Measurements from ENCODE around the gene PRAC2.

The PRAC2 gene

GRCh38 chr17:48717367-48718226 lies 5.4 kb upstream of the PRAC2 start:
- no peak overlapping the region for H3K4me3 ChIP-seq (replicated peaks; ENCODE audit: low read depth, low read length)
- TF ChIP-seq CTCF (IDR thresholded peaks at IDR 0.05; ENCODE audit: low read depth, low read length, missing control alignments): no peak
- no peak for DNase-seq (ENCODE audit: extremely low read depth, low read depth)

GRCh38 chr17:48718227-48718760 lies 4.7 kb upstream of the PRAC2 start:
- DNase-seq (ENCODE audit: extremely low read depth, low read depth): no peak
- no peak for TF ChIP-seq CTCF (IDR thresholded peaks at IDR 0.05; ENCODE audit: low read depth, low read length, missing control alignments)
- H3K4me3 ChIP-seq (replicated peaks; ENCODE audit: low read depth, low read length): peak overlapping the region; percentile 25; the same call in 1 of the 2 replicates

GRCh38 chr17:48718761-48719641 lies 4.0 kb upstream of the PRAC2 start:
- H3K4me3 ChIP-seq (replicated peaks; ENCODE audit: low read depth, low read length): peak overlapping the region; percentile 25
- no peak for DNase-seq (ENCODE audit: extremely low read depth, low read depth)
- no peak for TF ChIP-seq CTCF (IDR thresholded peaks at IDR 0.05; ENCODE audit: low read depth, low read length, missing control alignments)

GRCh38 chr17:48719642-48720265 lies 3.2 kb upstream of the PRAC2 start:
- no peak for DNase-seq (ENCODE audit: extremely low read depth, low read depth)
- no peak overlapping the region for H3K4me3 ChIP-seq (replicated peaks; ENCODE audit: low read depth, low read length)
- no peak for TF ChIP-seq CTCF (IDR thresholded peaks at IDR 0.05; ENCODE audit: low read depth, low read length, missing control alignments)

- no peak overlapping the region for H3K4me3 ChIP-seq (replicated peaks; ENCODE audit: low read depth, low read length)
- no peak for DNase-seq (ENCODE audit: extremely low read depth, low read depth)
- no peak for TF ChIP-seq CTCF (IDR thresholded peaks at IDR 0.05; ENCODE audit: low read depth, low read length, missing control alignments)
Measured at GRCh38 chr17:48720266-48721008, 2.5 kb upstream of the PRAC2 start.

DNA sequence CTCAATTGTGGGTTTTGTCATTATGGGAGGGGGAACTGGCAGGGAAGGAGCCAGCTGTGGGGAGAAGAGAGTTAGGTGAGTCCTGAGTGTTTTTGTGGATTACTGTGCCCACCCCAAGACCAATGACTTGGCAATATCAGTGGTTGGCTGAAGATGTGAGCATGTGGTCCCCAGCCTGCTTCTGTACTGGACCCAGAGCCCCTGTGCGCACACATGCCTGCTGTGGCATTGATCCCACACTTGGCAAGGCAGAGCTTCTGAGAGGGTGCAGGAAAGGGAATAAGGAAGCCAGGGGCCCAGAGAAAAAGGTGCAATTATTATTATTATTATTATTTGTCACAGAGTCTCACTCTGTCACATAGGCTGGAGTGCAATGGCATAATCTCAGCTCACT lies 2.0 kb upstream of the PRAC2 start:
- DNase-seq (ENCODE audit: extremely low read depth, low read depth): no peak

More for the DNA sequence above, 2.0 kb upstream of the PRAC2 start:
- no peak overlapping the region for H3K4me3 ChIP-seq (replicated peaks; ENCODE audit: low read depth, low read length)
- TF ChIP-seq CTCF (IDR thresholded peaks at IDR 0.05; ENCODE audit: low read depth, low read length, missing control alignments): no peak
